Duodenal mucosa (tissue), 2 donors: ENCODE measurements around the gene SERF2.

ENCODE experiments used
- H3K27ac ChIP-seq: one replicate; pipeline ENCODE4 v1.7.0; 2013; ENCODE audit warnings: low read depth, low read length
- H3K27me3 ChIP-seq, 2 donors: one replicate each; pipeline ENCODE4 v1.7.0; 2013; ENCODE audit warnings: low read length in 2 of 2, control low read depth in 1 of 2; ENCODE audit not compliant: insufficient read depth in 2 of 2, control insufficient read depth in 1 of 2
- H3K36me3 ChIP-seq, 2 donors: one replicate each; pipeline ENCODE4 v1.7.0; 2013; ENCODE audit warnings: low read length in 2 of 2, control low read depth in 1 of 2; ENCODE audit not compliant: insufficient read depth in 2 of 2, control insufficient read depth in 1 of 2
- H3K4me1 ChIP-seq, 2 donors: one replicate each; pipeline ENCODE4 v1.7.0; 2013; ENCODE audit warnings: low read length in 2 of 2, control low read depth in 1 of 2; ENCODE audit not compliant: insufficient read depth in 2 of 2, control insufficient read depth in 1 of 2
- H3K4me3 ChIP-seq, 2 donors: one replicate each; pipeline ENCODE4 v1.7.0; 2013; ENCODE audit warnings: low read length in 2 of 2, low read depth in 1 of 2
- H3K9ac ChIP-seq, 2 donors: one replicate each; pipeline ENCODE4 v1.7.0; 2013; ENCODE audit warnings: low read length in 2 of 2, low read depth in 1 of 2
- H3K9me3 ChIP-seq, 2 donors: one replicate each; pipeline ENCODE4 v1.7.0; 2013; ENCODE audit warnings: low read length in 2 of 2, control low read depth in 1 of 2; ENCODE audit not compliant: control insufficient read depth in 1 of 2

Gene SERF2

DNA sequence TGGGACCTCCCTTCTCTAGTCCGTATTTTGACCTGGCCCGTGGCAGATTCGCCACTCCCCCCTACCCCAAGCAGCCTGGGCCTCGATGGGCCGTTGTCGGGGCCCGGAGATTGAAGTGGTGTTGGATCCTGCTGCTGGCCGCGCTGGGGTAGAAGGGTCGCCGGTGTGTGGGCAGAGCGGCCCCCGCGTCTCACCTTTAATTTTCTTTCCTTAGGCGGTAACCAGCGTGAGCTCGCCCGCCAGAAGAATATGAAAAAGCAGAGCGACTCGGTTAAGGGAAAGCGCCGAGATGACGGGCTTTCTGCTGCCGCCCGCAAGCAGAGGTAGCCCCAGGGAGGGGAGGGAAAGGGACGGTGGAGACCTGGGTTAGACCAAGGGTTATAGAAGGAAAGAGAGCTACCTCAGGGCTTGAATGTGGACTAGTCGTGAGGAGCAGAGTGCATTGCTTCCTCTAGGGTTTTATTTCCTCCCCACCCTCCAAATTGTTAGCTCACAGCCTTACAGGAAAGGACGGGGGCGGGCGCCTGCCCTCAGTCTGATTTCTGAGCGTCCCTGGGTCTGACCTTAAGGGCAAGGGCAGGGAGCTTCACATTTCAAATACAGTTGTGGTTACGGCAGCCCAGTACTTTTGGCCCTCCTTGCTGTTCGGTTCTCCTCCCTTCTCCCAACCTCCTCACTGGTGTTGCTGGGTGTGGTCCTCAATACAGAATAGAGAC, 799 bp downstream of the SERF2 start:
- no peaks in the 10 kb centered on the region for H3K9me3 ChIP-seq
- H3K27ac ChIP-seq, result peak overlapping the region; percentile 99
- H3K27me3 ChIP-seq, result no peaks in the 10 kb centered on the region
- H3K4me3 ChIP-seq, result peak overlapping the region; percentile 99
- H3K36me3 ChIP-seq, result peaks cover 24 to 37% of the 10 kb centered on the region in 2 donors
- peaks cover 30% of the 10 kb centered on the region in 2 donors for H3K4me1 ChIP-seq
- H3K9ac ChIP-seq, result peak overlapping the region; percentile 100

DNA sequence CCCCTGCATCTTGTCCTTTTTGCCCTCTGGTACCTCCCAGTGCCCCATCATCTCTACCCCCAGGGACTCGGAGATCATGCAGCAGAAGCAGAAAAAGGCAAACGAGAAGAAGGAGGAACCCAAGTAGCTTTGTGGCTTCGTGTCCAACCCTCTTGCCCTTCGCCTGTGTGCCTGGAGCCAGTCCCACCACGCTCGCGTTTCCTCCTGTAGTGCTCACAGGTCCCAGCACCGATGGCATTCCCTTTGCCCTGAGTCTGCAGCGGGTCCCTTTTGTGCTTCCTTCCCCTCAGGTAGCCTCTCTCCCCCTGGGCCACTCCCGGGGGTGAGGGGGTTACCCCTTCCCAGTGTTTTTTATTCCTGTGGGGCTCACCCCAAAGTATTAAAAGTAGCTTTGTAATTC, 1.5 kb downstream of the SERF2 start:
- Histone ChIP-seq H3K9me3 (no peaks in the 10 kb centered on the region), H3K27me3 (no peaks in the 10 kb centered on the region), H3K9ac (peak overlapping the region; percentile 100), H3K36me3 (peaks cover 24 to 37% of the 10 kb centered on the region in 2 donors), H3K4me1 (peaks cover 35 to 37% of the 10 kb centered on the region in 2 donors), H3K27ac (peak overlapping the region; percentile 99), H3K4me3 (peak overlapping the region; percentile 99)

DNA sequence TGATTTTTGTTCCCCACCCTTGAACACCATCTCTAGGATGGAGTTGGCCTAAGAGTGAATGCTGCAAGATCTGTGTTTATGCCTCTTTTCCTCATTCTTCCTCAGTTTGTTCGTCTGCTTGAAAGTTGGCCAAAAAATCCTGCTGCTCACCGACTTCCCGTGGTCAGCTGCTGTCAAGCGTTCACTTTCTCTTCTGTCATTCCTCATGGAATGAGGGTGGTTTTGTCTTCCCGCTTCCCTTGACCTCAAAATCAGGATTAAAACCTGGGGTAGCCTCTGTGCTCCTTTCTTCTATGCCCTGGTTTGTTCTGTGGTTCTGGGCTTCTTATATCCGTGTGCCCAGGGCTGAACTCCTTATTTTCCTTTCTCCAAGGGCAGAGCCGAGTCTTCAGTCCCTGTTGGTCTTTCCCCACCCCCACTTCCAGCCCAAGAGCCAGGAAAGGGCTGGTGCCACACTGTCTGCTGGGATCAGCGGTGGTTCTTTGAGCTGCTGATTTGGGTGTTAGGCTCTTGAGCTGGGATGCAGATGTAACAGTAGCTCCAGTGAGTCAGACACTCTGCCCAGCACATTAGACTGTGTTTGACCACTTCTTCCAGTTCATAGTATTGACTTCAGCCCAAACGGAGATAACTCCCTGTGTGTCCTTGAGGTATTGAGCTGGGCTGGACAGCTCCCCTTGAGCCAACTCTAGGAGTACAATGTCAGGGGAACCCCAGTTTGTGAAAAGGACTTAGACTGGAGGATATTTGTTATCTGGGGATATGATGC, 2.3 kb downstream of the SERF2 start:
- Histone ChIP-seq H3K9ac (peak overlapping the region in 1 of 2 donors; percentile 100), H3K27me3 (no peaks in the 10 kb centered on the region), H3K36me3 (peaks cover 24 to 39% of the 10 kb centered on the region in 2 donors), H3K9me3 (no peaks in the 10 kb centered on the region), H3K27ac (peak overlapping the region; percentile 22), H3K4me3 (peak overlapping the region in 1 of 2 donors; percentile 15), H3K4me1 (peaks cover 39 to 42% of the 10 kb centered on the region in 2 donors)

DNA sequence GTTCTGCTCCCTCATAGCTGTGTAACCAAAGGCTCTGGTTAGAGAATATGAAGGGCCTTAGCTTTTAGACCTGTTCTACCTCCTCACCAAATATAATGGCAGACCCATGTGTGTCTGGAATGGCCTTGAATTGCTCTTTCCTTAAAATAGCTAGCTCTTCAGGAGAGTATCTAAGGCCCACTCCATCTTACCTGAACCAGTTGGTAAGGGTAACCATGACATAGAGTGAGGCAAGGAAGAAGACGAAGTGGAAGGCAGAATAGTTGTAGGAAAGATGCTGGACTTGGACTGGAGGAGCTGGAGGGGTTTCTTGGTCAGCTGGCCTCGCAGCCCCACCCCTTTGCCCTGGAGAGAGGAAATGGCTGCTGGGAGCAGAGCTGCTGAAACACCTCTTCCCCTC, 3.1 kb downstream of the SERF2 start:
- Histone ChIP-seq H3K27ac (no peak overlapping the region), H3K4me1 (peaks cover 47% of the 10 kb centered on the region in 2 donors), H3K9ac (no peak overlapping the region), H3K4me3 (no peak overlapping the region), H3K27me3 (no peaks in the 10 kb centered on the region), H3K9me3 (no peaks in the 10 kb centered on the region), H3K36me3 (peaks cover 24 to 39% of the 10 kb centered on the region in 2 donors)

DNA sequence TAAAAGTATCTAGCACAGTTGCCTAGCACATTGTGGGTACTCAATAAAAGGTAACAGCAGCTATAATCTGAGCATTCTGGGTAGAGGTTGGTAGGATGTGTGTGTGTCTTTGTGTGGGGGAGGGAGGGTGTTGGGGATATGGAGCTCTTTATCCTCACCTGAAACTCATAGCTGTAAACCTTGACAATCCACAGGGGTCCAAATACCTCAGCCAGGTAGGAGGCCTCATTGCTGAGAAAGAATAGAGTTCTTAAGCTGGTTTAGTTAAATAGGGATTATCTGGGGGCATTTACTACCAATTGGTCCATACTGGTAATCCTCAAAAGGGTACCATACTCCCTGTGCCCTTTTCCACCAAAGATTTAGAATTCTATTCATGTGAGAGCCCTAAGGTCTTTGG, 3.9 kb downstream of the SERF2 start:
- H3K9me3 ChIP-seq, result no peaks in the 10 kb centered on the region
- peaks cover 24 to 39% of the 10 kb centered on the region in 2 donors for H3K36me3 ChIP-seq
- H3K27me3 ChIP-seq, result no peaks in the 10 kb centered on the region
- H3K4me1 ChIP-seq, result peaks cover 48 to 49% of the 10 kb centered on the region in 2 donors
- H3K9ac ChIP-seq, result no peak overlapping the region
- no peak overlapping the region for H3K27ac ChIP-seq
- no peak overlapping the region for H3K4me3 ChIP-seq

DNA sequence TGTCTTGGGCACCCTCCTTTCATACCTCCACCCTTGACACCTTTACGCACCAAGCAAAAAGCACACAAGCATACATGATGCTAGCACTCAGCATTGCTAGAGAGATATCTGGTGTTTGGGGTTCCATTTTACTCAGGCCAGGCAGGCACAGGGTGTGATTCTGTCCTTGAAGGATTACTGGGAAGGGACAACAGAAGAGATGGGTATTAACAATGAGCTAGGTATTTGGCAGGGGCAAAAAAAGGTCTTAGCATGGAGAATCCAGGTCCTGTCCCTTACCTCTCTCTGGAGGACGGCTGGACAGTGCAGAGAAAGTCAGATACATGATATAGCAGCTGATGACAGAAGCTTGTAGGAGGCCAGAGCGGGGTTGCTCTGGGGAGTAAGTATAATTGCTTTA, 4.4 kb downstream of the SERF2 start:
- Histone ChIP-seq H3K4me1 (peaks cover 54 to 55% of the 10 kb centered on the region in 2 donors), H3K36me3 (peaks cover 24 to 39% of the 10 kb centered on the region in 2 donors), H3K9ac (no peak overlapping the region), H3K27me3 (no peaks in the 10 kb centered on the region), H3K9me3 (no peaks in the 10 kb centered on the region), H3K27ac (no peak overlapping the region), H3K4me3 (no peak overlapping the region)

DNA sequence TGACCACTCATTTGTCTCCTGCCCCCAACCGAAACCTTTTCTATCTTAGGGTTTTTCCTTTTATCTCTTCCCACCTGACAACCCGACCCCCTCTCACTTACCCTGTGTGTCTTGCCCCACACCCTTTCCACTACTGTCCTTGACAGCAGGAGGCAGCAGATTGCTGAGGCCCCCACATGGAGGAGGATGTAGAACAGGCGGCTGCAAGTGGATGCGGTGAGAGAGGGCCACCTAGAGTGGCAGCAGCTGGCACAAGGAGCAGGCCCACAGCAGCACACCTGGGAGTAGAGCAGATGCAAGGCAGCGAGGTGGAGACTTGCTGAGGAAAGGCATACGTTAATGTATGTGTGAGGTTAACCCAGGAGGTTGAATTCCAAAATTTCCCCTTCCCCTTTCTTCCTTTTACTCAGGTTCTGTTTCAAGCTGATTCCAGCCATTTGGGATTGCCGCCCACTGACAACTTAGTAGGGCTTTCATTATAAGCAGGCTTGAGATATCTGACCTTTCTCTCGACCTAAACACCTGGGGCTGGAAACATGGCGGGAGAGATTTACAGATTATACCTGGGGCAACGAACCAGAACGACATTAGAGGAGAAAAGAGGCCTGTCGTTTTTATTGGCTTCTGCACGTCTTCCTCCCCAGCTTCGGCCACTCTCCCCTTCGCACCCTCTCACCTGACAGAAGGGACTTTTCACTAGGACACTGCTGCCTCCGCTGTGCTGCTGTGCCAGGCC, 7.3 kb downstream of the SERF2 start:
- Histone ChIP-seq H3K9ac (no peak overlapping the region), H3K9me3 (no peaks in the 10 kb centered on the region), H3K27me3 (no peaks in the 10 kb centered on the region), H3K4me1 (peaks cover 41 to 45% of the 10 kb centered on the region in 2 donors), H3K27ac (peak overlapping the region; percentile 89), H3K36me3 (peaks cover 16 to 47% of the 10 kb centered on the region in 2 donors), H3K4me3 (peak overlapping the region in 1 of 2 donors; percentile 94)

DNA sequence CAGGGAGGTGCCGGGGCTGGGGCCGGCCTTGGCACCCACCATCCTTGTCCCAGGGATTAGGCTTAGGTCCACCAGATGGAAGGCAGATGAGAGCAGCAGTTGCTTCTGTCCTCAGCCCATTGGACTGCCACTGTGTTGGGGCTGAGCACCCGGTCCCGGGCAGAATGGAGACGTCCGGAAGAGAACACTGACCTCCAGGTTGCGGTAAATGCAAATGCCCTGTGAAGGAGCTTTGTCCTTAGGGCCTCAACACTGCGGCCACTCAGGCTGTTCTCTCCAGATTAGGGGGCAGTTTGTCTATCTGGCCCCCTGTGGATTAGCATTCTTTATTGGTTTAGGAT, 7.8 kb downstream of the SERF2 start, which contains the start of gene SERINC4:
Gene SERINC4, minus strand, starts transcription at position 276 of the 341 bp plus-strand sequence. Its CDS starts 234 bp downstream, at position 42.
- H3K9ac ChIP-seq, result peak within 1 kb of the TSS; percentile 95
- peak within 1 kb of the TSS; percentile 89 for H3K27ac ChIP-seq
- no peaks in the 10 kb centered on the region for H3K9me3 ChIP-seq
- no peaks in the 10 kb centered on the region for H3K27me3 ChIP-seq
- H3K4me3 ChIP-seq, result peak within 1 kb of the TSS; percentile 94 to 98
- H3K36me3 ChIP-seq, result peaks cover 16 to 47% of the 10 kb centered on the region in 2 donors
- H3K4me1 ChIP-seq, result peaks cover 35 to 41% of the 10 kb centered on the region in 2 donors

DNA sequence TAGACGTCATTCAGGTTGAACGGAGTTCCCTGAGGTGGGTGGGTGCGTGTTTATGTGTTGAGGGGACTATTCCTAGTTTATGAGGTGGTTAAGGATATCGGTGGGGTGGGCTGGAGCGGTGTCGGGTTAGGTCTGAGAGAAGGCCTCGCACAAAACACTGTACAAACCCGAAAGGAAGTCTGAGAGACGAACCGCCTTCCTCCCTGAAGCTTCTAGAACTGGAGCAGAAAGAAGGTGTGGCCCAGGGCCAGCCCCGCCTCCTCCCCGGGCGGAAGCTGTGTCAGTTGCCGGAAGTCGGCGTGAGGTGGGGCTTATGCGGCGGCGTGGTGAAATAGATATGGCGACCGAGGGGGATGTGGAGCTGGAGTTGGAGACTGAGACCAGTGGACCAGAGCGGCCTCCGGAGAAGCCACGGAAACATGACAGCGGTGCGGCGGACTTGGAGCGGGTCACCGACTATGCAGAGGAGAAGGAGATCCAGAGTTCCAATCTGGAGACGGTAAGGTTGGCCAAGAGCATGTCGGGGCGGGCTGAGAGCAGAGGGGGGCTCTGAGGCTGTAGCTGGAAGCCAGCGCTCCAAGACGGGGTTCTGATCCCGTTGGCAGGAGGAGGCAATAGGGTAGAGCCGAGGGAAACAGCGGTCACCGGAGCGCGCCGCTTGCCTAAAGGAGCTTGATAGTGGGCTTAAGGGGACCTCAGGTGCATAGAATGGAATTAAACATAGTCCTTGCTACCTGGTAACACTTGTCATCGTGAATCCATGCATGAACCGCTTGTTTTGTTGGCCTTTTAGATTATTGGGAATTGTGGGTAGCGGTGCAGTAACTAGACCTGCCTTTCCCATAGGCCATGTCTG, 8.4 kb downstream of the SERF2 start, which contains the start of gene HYPK:
Gene HYPK, plus strand, starts transcription at position 314 of the 856 bp plus-strand sequence. Its CDS starts 24 bp downstream, at position 338.
- Histone ChIP-seq H3K9me3 (no peaks in the 10 kb centered on the region), H3K36me3 (peaks cover 16 to 47% of the 10 kb centered on the region in 2 donors), H3K4me1 (peaks cover 29 to 35% of the 10 kb centered on the region in 2 donors), H3K27me3 (no peaks in the 10 kb centered on the region), H3K9ac (peak within 1 kb of the TSS; percentile 95), H3K4me3 (peak within 1 kb of the TSS; percentile 94 to 98), H3K27ac (peak within 1 kb of the TSS; percentile 89)
